Right lobe of liver (tissue), 6 donors: ENCODE data around the gene ADPRHL1. TPM values are rescaled to one million over a fixed set of nuclear protein-coding genes. Genes with fewer than 3 reads are reported as not detected.
A peak's percentile ranks its signal among the peaks of the same experiment; 100 is the strongest.

Experiments
- ATAC-seq, 4 donors: fragments of 200-7000 bp; cut with Tn5 transposase; one replicate each; pipeline ENCODE4 v1.9.1; 2020; ENCODE audit warnings: mild to moderate bottlenecking in 4 of 4, moderate library complexity in 4 of 4
- DNase-seq, 3 donors: peaks; one replicate each; pipeline ENCODE4 v3.0.0-alpha.2; 2020
- H3K27ac ChIP-seq, 3 donors: fragments of 200-600 bp; one replicate each; pipeline ENCODE4 v1.8.0; 2022
- H3K27me3 ChIP-seq, 2 donors: fragments of 200-600 bp; one replicate each; pipeline ENCODE4 v1.8.0; 2022
- H3K36me3 ChIP-seq, 4 donors: fragments of 200-600 bp; sonication (generic) in 1 of 4; one replicate each; pipeline versions ENCODE4 v1.5.1 to v1.8.0; 2017 to 2022; ENCODE audit warnings: control low read depth in 1 of 4
- H3K4me1 ChIP-seq, 4 donors: fragments of 200-600 bp; sonication (generic) in 1 of 4; one replicate each; pipeline versions ENCODE4 v1.5.1 to v1.8.0; 2017 to 2022; ENCODE audit warnings: control low read depth in 1 of 4
- H3K4me3 ChIP-seq, 3 donors: fragments of 200-600 bp; one replicate each; pipeline ENCODE4 v1.8.0; 2022
- H3K9me3 ChIP-seq, 4 donors: fragments of 200-600 bp; sonication (generic) in 1 of 4; one replicate each; pipeline versions ENCODE4 v1.5.1 to v1.8.0; 2017 to 2022; ENCODE audit warnings: control low read depth in 1 of 4
- POLR2A ChIP-seq: fragments of 450-650 bp; IDR thresholded peaks from one replicate; pipeline ENCODE4 v1.6.1; 2017; ENCODE audit warnings: antibody characterized with exemption, mild to moderate bottlenecking
- WGBS: methylation state at CpG from one replicate; pipeline ENCODE4 v1.1.6; 2018; ENCODE audit warnings: low coverage, low lambda C conversion rate; ENCODE audit not compliant: insufficient coverage; ENCODE audit errors: missing lambda C conversion rate; 5-methylcytosine and 5-hydroxymethylcytosine counted together
- intact Hi-C, 2 donors: fragments of 100-400 bp; cut with DNase I; formaldehyde crosslinking; loops; one replicate each; pipeline versions ENCODE4 v1.11.2 to v1.14.1; 2022
- total RNA-seq, 6 experiments: library from RNA; depleted of rRNA in 2 of 6; stranded (reverse); fragments of >200 nt in 2 of 6; fragmentation: NEBNext Ultra II Directional in 3 of 6; extraction: Animal tissue kit (Norgen Biotek cat#: 25700) in 3 of 6; gene quantifications; one replicate each; pipeline versions ENCODE4 v1.1.0 to v1.2.4, GENCODE V29; 2016 to 2023
- TF ChIP-seq, protein P1 (sequence below), 4 donors: fragments of 200-600 bp in 3 of 4; fragments of 450-650 bp in 1 of 4; IDR thresholded peaks; one replicate each; pipeline versions ENCODE4 v1.5.1 to v1.8.0; 2016 to 2022; ENCODE audit warnings: antibody characterized with exemption in 4 of 4, mild to moderate bottlenecking in 2 of 4
- donor health status: DM: no; HTN: yes; CAD: no.
- donor health status: DM: no; HTN: no; CAD: no.
- donor health status: DM: no; HTN: no; CAD: no.
- donor health status: DM: no; HTN: yes; CAD: no.
- donor health status: DM: no; HTN: yes; CAD: no.

Gene ADPRHL1
- total RNA-seq, 6 experiments from 2014 or later = 0.37 to 1.7 (median 1.1) TPM

DNA sequence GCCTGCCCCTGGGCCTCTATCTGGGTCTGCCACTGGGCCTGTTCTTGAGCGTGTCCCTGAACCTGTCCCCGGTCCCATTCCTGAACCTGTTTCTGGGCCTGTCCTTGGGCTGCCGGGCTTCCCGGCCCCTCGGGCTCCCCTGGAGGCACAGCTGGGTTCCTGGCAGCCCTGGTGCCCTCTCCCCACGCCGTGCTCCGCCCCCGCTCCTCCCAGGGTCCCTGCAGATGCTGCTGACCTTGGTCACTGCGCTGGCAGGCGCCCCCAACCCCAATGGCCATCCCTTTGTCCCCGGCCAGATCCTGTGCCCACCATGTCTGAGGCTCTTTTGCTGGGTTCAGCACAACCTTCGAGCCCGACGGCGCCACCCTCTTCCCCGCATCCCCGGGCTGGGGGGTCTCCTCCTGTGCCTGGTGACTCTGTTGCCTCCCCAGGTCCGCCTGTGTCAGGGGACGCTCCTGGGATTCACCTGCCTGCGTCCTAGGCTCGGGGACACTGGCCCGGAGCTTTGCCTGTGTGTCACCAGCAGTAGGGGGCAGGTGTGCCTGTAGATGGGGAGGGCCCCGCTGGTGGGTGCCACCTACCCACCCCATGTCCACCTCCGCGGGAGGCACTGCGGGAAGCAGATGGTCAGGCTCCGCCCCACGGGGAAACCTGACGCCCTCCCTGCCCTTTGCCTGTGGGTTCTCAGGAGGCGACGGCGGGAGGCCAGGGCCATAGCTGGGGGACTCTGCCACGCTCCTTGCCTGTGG is 48.4 kb downstream of the ADPRHL1 start:
- Histone ChIP-seq H3K36me3 (no peaks in the 10 kb centered on the region), H3K27ac (no peak overlapping the region), H3K9me3 (no peaks in the 10 kb centered on the region), H3K4me1 (no peaks in the 10 kb centered on the region), H3K4me3 (no peak overlapping the region), H3K27me3 (no peaks in the 10 kb centered on the region)
- WGBS = 82% methylated on average over 8 of the region's 34 CpGs
- DNase-seq = peak in 2 of 3 donors; percentile 41 to 49
- ATAC-seq = no peak
- TF ChIP-seq, protein P1, sequence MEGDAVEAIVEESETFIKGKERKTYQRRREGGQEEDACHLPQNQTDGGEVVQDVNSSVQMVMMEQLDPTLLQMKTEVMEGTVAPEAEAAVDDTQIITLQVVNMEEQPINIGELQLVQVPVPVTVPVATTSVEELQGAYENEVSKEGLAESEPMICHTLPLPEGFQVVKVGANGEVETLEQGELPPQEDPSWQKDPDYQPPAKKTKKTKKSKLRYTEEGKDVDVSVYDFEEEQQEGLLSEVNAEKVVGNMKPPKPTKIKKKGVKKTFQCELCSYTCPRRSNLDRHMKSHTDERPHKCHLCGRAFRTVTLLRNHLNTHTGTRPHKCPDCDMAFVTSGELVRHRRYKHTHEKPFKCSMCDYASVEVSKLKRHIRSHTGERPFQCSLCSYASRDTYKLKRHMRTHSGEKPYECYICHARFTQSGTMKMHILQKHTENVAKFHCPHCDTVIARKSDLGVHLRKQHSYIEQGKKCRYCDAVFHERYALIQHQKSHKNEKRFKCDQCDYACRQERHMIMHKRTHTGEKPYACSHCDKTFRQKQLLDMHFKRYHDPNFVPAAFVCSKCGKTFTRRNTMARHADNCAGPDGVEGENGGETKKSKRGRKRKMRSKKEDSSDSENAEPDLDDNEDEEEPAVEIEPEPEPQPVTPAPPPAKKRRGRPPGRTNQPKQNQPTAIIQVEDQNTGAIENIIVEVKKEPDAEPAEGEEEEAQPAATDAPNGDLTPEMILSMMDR (IDR thresholded peaks at IDR 0.05) = no peak
- TF ChIP-seq POLR2A = no peak
- intact Hi-C loops = no loop called here

DNA sequence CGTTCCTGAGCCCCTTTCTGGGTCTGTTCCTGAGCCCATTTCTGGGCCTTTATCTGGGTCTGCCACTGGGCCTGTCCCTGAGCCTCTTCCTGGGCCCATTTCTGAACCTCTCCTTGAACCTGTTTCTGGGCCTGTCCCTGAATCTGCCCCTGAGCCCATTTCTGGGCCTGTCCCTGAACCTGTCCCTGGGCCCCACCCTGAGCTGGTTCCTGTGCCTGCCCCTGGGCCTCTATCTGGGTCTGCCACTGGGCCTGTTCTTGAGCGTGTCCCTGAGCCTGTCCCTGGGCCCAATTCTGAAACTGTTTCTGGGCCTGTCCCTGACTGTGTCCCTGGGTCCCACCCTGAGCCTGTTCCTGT is 48.9 kb downstream of the ADPRHL1 start:
- TF ChIP-seq POLR2A = no peak
- TF ChIP-seq, protein P1 (IDR thresholded peaks at IDR 0.05) = no peak
- Histone ChIP-seq H3K36me3 (no peaks in the 10 kb centered on the region), H3K27me3 (no peaks in the 10 kb centered on the region), H3K4me1 (no peaks in the 10 kb centered on the region), H3K27ac (no peak overlapping the region), H3K4me3 (no peak overlapping the region), H3K9me3 (no peaks in the 10 kb centered on the region)
- 88% methylated on average over 1 of the region's 2 CpGs for WGBS
- ATAC-seq (no peak), DNase-seq (peak in 1 of 3 donors; percentile 19)
- intact Hi-C loops = no loop called here

DNA sequence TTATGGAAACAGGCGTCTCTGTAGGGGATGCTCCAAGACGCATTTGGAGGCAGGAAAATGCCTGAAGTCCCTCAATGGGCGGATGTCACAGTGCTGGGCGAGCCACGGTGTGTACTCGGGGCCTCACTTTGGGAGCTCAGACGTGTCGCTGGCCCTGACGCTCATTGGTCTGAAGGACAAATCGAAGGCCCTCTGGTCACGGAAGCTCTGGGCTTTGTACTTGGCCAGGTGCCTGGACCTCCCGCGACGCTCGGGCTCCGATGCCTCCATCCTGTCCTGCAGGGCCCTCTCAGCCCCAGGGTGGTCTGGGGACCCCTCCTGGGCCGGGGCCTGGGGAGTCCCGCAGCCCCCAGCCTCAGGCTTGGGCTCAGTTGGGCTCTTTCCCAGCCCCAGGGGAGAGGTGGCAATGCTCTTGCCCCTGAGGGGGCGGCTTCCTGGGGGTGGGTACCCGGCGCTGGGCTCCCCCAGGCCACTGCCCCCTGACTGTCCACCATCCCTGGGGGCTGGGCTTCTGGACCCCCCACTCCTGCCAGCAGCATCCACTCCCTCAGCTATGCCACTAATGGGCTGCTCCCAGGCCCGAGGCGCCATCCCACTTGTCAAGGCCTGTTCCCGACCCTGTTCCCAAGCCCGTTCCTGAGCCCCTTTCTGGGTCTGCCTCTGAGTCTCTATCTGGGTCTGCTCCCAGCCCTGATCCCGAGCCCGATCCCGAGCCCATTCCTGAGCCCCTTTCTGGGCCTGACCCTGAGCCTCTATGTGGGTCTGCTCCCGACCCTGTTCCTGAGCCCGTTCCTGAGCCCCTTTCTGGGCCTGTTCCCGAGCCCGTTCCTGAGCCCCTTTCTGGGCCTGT is 49.8 kb downstream of the ADPRHL1 start:
- 69% methylated on average over 21 of the region's 32 CpGs for WGBS
- Histone ChIP-seq H3K4me1 (no peaks in the 10 kb centered on the region), H3K36me3 (no peaks in the 10 kb centered on the region), H3K9me3 (no peaks in the 10 kb centered on the region), H3K27me3 (no peaks in the 10 kb centered on the region), H3K4me3 (no peak overlapping the region), H3K27ac (no peak overlapping the region)
- TF ChIP-seq, protein P1 (IDR thresholded peaks at IDR 0.05) = no peak
- no peak for TF ChIP-seq POLR2A
- intact Hi-C loops = no loop called here
- DNase-seq = peak in 2 of 3 donors; percentile 39 to 56
- ATAC-seq = no peak

DNA sequence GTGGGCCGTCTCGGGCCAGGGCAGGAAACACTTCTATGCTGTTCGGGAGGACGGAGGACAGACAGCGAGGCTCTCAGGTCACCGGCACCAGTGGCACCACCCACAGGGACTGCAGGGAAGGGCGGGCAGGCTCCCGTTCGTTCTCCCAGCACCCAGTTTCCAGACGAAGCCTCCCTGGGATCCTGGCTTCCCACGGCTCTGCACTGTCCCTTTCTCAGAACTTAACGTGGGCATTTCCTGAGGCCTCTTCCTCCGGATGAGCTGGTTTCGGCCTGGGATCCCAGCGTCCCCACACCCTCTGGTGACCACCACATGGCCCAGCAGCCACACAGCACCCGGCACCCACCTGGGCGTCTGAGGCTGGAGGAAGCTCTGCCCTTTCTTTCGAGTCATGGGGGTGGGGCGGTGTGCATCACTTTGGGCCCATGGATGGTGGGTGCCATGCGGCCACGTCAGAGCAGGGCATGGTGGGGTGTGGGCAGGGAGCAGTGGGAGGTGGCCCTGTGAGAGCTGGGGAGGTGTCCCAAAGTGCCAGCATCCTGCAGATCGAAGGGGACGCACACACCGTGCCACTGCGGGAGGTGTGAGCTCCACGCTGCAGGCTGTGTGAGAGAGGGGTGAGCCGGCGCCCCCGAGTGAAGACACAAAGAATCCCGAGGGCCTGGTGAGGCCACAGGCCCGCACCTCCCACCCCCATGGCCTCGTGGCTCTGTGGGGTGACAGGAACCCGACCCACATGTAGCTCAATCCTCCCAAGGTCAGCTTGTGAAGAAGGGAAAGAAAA is 50.6 kb downstream of the ADPRHL1 start:
- 70% methylated on average over 2 of the region's 33 CpGs for WGBS
- no peaks in the 10 kb centered on the region for H3K4me1 ChIP-seq
- no peaks in the 10 kb centered on the region for H3K9me3 ChIP-seq
- no peaks in the 10 kb centered on the region for H3K27me3 ChIP-seq
- H3K4me3 ChIP-seq = no peak overlapping the region
- ATAC-seq (no peak), DNase-seq (peak in 2 of 3 donors; percentile 37 to 49)
- no peak overlapping the region for H3K27ac ChIP-seq
- intact Hi-C loops = no loop called here
- H3K36me3 ChIP-seq = no peaks in the 10 kb centered on the region
- TF ChIP-seq POLR2A = no peak
- TF ChIP-seq, protein P1 (IDR thresholded peaks at IDR 0.05) = no peak
